ENCODE results near the gene CSNK1A1. TPM values are rescaled to one million over a fixed set of nuclear protein-coding genes. Genes with fewer than 3 reads are reported as not detected.

The CSNK1A1 gene
- total RNA-seq (2021; ENCODE audit: unreplicated experiment) (287 TPM), Bru-seq, nascent RNA (percentile 98 among the genes with signal in this experiment), BruChase-seq, experiment 1, labeled RNA remaining after a 2-hour chase (percentile 94 among the genes with signal in this experiment), BruChase-seq, experiment 2, labeled RNA remaining after a 6-hour chase (percentile 96 among the genes with signal in this experiment)
- polyA plus RNA-seq (2012; ENCODE audit: insufficient read length): 190 TPM
- long read RNA-seq, full-length matches to known transcripts: 423 of 514 reads
- long read RNA-seq, partial matches to known transcripts: 42 of 514 reads
- long read RNA-seq, other reads (novel, unspliced or antisense): 49 of 514 reads

GRCh38 chr5:149551227-149552037 is at the start of gene CSNK1A1:
Gene CSNK1A1, minus strand, starts transcription at chr5:149551439. Its CDS starts 475 bp downstream, at chr5:149550964.
- Histone ChIP-seq H3K27me3 (ENCODE audit: control insufficient read depth, insufficient read depth, low read length) (no peaks in the 10 kb centered on the region), H3K4me1 (ENCODE audit: control insufficient read depth, insufficient read depth, low read length) (peaks cover 22% of the 10 kb centered on the region), H3K9me3 (ENCODE audit: control insufficient read depth, insufficient read depth, low read depth, low read length) (no peaks in the 10 kb centered on the region), H3K4me3 (ENCODE audit: low read depth in 2 of 2, low read length in 2 of 2) (peak within 1 kb of the TSS; percentile 71 to 99), H3K27ac (ENCODE audit: low read length) (peak within 1 kb of the TSS; percentile 98), H3K36me3 (ENCODE audit: control insufficient read depth, insufficient read depth, low read length) (peaks cover 37% of the 10 kb centered on the region)
- ChIA-PET POLR2A (interaction anchor here (0.5 to 1.5 kb wide), 6 partner anchors 10 to 108 kb away, joined by 3 to 12 read pairs (median 6); no protein-coding TSS in a partner anchor), CTCF (interaction anchor here (0.5 to 1.4 kb wide), 6 partner anchors 11 to 110 kb away, joined by 3 to 9 read pairs (median 3); no protein-coding TSS in a partner anchor)
- TF ChIP-seq TCF7L2 (IDR thresholded peaks at IDR 0.05; ENCODE audit: low read depth, low read length) (peak; percentile 100), REST (IDR thresholded peaks at IDR 0.05; ENCODE audit: insufficient read depth in 1 of 2, low read depth in 2 of 2, low read length in 1 of 2) (no peak), POLR2AphosphoS5 (IDR thresholded peaks at IDR 0.05; ENCODE audit: low read depth, low read length) (peak; percentile 97), SIN3A (IDR thresholded peaks at IDR 0.05; ENCODE audit: borderline replicate concordance, insufficient read depth, low read depth, low read length) (peak; percentile 64), CTCF (IDR thresholded peaks at IDR 0.05) (peak; percentile 90)
- DNase-seq (ENCODE audit: low read depth, low spot score) (peak; percentile 97), ATAC-seq (peak; percentile 95)
- intact Hi-C loops (cut with micrococcal nuclease; ENCODE audit: unreplicated experiment) (no loop called here), in situ Hi-C loops (cut with HindIII; ENCODE audit: low pct_unique_long_range_greater_than_20kb, low sequenced_read_pairs) (no loop called here)
- BruUV-seq (replicated peaks): no TSS peak

- no peak for ATAC-seq
- TF ChIP-seq SIN3A (IDR thresholded peaks at IDR 0.05; ENCODE audit: borderline replicate concordance, insufficient read depth, low read depth, low read length): no peak
- BruUV-seq (replicated peaks): no TSS peak
- ChIA-PET POLR2A (interaction anchor here (0.7 kb wide), 1 partner anchor 197 kb away, joined by 4 read pairs; no protein-coding TSS in a partner anchor), CTCF (no interaction called here)
- intact Hi-C loops (cut with micrococcal nuclease; ENCODE audit: unreplicated experiment): no loop called here
- Histone ChIP-seq H3K4me3 (ENCODE audit: low read depth in 2 of 2, low read length in 2 of 2) (no peak overlapping the region), H3K4me1 (ENCODE audit: control insufficient read depth, insufficient read depth, low read length) (no peaks in the 10 kb centered on the region), H3K9me3 (ENCODE audit: control insufficient read depth, insufficient read depth, low read depth, low read length) (no peaks in the 10 kb centered on the region), H3K27ac (ENCODE audit: low read length) (no peak overlapping the region), H3K27me3 (ENCODE audit: control insufficient read depth, insufficient read depth, low read length) (no peaks in the 10 kb centered on the region), H3K36me3 (ENCODE audit: control insufficient read depth, insufficient read depth, low read length) (no peaks in the 10 kb centered on the region)
- in situ Hi-C loops (cut with HindIII; ENCODE audit: low pct_unique_long_range_greater_than_20kb, low sequenced_read_pairs): no loop called here
- no peak for DNase-seq (ENCODE audit: low read depth, low spot score)
Observed at GRCh38 chr5:149600932-149601331, 49.7 kb upstream of the CSNK1A1 start.

Data from Panc1 (cell line).